Activated CD4-positive, alpha-beta T cell treated with anti-CD3 and anti-CD28 coated beads, Interleukin-2, amount 50 U/mL, for 16 hours (primary cell): ENCODE results near the gene CD300A.

Source experiments
- DNase-seq: peaks from one replicate; pipeline ENCODE4 v3.0.0-alpha.2; 2020

Gene CD300A

GRCh38 chr17:74457146-74457819 lies 9.2 kb upstream of the CD300A start:
- DNase-seq = peak; percentile 73

- no peak for DNase-seq
Measured at GRCh38 chr17:74457820-74458166, 8.6 kb upstream of the CD300A start.

- no peak for DNase-seq
Measured at GRCh38 chr17:74458835-74459234, 7.6 kb upstream of the CD300A start.

GRCh38 chr17:74459622-74460021 lies 6.8 kb upstream of the CD300A start:
- DNase-seq = no peak

- DNase-seq = no peak
Measured at GRCh38 chr17:74460241-74460640, 6.2 kb upstream of the CD300A start.

GRCh38 chr17:74460996-74461395 lies 5.4 kb upstream of the CD300A start:
- DNase-seq = no peak

- no peak for DNase-seq
Measured at GRCh38 chr17:74461611-74462010, 4.8 kb upstream of the CD300A start.

- DNase-seq = no peak
Measured at GRCh38 chr17:74464730-74465377, 1.6 kb upstream of the CD300A start.

- no peak for DNase-seq
Measured at GRCh38 chr17:74465378-74466110, 890 bp upstream of the CD300A start.

- peak; percentile 14 for DNase-seq
Measured at GRCh38 chr17:74466828-74467184, 372 bp downstream of the CD300A start.

GRCh38 chr17:74467221-74467951 lies 952 bp downstream of the CD300A start:
- peak; percentile 60 for DNase-seq

- DNase-seq = no peak
Measured at GRCh38 chr17:74471341-74471740, 4.9 kb downstream of the CD300A start.

GRCh38 chr17:74472890-74473289 lies 6.5 kb downstream of the CD300A start:
- DNase-seq = no peak

- DNase-seq = no peak
Measured at GRCh38 chr17:74473294-74473693, 6.9 kb downstream of the CD300A start.

GRCh38 chr17:74474043-74474792 lies 7.8 kb downstream of the CD300A start:
- no peak for DNase-seq

GRCh38 chr17:74475189-74475588 lies 8.8 kb downstream of the CD300A start:
- no peak for DNase-seq

- DNase-seq = no peak
Measured at GRCh38 chr17:74477411-74477810, 11.0 kb downstream of the CD300A start.

- peak; percentile 61 for DNase-seq
Measured at GRCh38 chr17:74478420-74479100, 12.1 kb downstream of the CD300A start.

GRCh38 chr17:74480290-74480689 lies 13.9 kb downstream of the CD300A start:
- DNase-seq = no peak

GRCh38 chr17:74481621-74482020 lies 15.2 kb downstream of the CD300A start:
- DNase-seq = no peak

- DNase-seq = no peak
Measured at GRCh38 chr17:74484066-74484465, 17.6 kb downstream of the CD300A start.
